ENCODE data around the gene CCDC3. TPM values are rescaled to one million over a fixed set of nuclear protein-coding genes. Genes with fewer than 3 reads are reported as not detected.

Gene CCDC3
- total and polyA plus RNA-seq, 8 donors = 0.60 to 4.7 (median 2.2) TPM

GRCh38 chr10:12980713-12981306, 20.7 kb downstream of the CCDC3 start:
- Histone ChIP-seq H3K4me3 (no peak overlapping the region), H3K27me3 (no peaks in the 10 kb centered on the region), H3K36me3 (no peaks in the 10 kb centered on the region), H3K4me1 (no peaks in the 10 kb centered on the region), H3K9me3 (no peaks in the 10 kb centered on the region), H3K27ac (no peak overlapping the region)
- intact Hi-C loops (cut with DNase I) = no loop called here
- no peak for DNase-seq
- 76 to 77% methylated on average over 6 of the region's 6 CpGs for WGBS, 2 donors
- TF ChIP-seq CTCF (IDR thresholded peaks at IDR 0.05) = no peak
- no peak for ATAC-seq
- FAIRE-seq = no peak

- ATAC-seq (no peak), DNase-seq (no peak), FAIRE-seq (no peak)
- Histone ChIP-seq H3K27me3 (no peaks in the 10 kb centered on the region), H3K4me1 (no peaks in the 10 kb centered on the region), H3K36me3 (no peaks in the 10 kb centered on the region), H3K9me3 (no peaks in the 10 kb centered on the region), H3K4me3 (no peak overlapping the region), H3K27ac (no peak overlapping the region)
- 27 to 32% methylated on average over 7 of the region's 7 CpGs for WGBS, 2 donors
- TF ChIP-seq CTCF (IDR thresholded peaks at IDR 0.05) = no peak
- intact Hi-C loops (cut with DNase I) = no loop called here
Measured at GRCh38 chr10:12980102-12980661, 21.3 kb downstream of the CCDC3 start.

DNA sequence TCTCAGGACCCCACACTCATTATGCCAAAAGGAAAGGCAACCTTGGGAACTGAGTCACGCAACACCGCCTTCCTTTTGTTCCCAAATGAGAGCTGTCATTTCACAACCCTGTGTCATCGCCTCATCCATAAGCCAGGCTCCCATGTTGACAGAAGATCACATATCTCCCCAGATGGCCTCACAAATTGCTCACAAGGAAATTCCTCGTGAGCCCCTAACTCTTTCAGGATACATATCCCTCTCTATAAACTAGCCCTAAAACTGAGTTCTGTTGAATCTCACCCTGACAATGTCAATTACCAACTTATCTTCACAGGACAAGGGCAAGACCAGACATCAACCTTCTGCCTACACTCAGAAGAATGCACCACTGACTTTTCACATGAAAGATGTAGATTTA, 22.6 kb downstream of the CCDC3 start:
- no peak for TF ChIP-seq CTCF (IDR thresholded peaks at IDR 0.05)
- no peak for FAIRE-seq

DNA sequence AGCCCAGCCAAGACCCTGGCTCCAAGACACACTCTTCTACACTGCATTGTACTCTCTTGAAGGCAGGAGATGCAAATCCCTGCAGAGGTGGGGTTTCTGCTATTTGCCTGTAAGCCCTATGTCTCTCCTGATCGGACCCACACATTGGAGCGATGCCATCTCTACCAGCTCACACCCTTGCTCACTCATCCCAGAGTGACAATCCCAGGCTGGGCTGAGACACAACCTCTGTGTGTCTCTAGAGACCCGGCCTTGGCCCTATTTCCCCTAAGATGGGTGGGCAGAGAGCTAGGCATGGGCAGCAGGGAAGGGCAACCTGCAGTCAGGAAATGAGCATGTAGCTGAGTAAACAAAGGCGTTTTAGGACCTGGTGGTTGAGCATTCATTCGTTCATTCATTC, 25.6 kb downstream of the CCDC3 start:
- H3K27ac ChIP-seq = no peak overlapping the region
- no peak for DNase-seq
- no peak overlapping the region for H3K4me3 ChIP-seq
- H3K4me1 ChIP-seq = no peaks in the 10 kb centered on the region
- H3K27me3 ChIP-seq = no peaks in the 10 kb centered on the region
- H3K9me3 ChIP-seq = no peaks in the 10 kb centered on the region
- 65 to 67% methylated on average over 5 of the region's 5 CpGs for WGBS, 2 donors
- no peaks in the 10 kb centered on the region for H3K36me3 ChIP-seq
- ATAC-seq = no peak
- intact Hi-C loops (cut with DNase I) = no loop called here
- no peak for FAIRE-seq
- TF ChIP-seq CTCF (IDR thresholded peaks at IDR 0.05) = no peak

More for the DNA sequence above, 22.6 kb downstream of the CCDC3 start:
- Histone ChIP-seq H3K9me3 (no peaks in the 10 kb centered on the region), H3K4me3 (no peak overlapping the region), H3K36me3 (no peaks in the 10 kb centered on the region), H3K27me3 (no peaks in the 10 kb centered on the region), H3K4me1 (no peaks in the 10 kb centered on the region), H3K27ac (no peak overlapping the region)
- DNase-seq = no peak
- ATAC-seq = no peak
- 76 to 78% methylated on average over 4 of the region's 4 CpGs for WGBS, 2 donors
- intact Hi-C loops (cut with DNase I) = no loop called here

DNA sequence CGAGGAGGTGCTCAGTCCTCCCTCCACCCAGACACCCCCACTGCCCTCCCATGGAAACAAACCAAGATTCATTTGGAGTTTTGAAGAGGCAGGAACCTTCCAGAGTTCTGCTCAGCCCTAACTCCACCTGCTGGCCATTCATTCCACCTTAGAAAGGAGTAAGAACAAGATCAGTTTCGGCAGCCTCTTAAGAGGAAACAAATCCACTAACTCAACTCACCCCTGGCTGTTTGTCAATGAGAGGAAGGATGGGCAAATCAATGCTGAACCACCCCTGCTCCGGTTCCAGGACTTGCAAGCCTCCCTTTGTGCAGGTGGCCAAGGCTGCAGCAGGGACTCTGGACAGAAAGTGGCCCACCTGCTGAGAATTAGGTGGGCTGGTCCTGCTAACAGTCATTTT, 26.2 kb downstream of the CCDC3 start:
- Histone ChIP-seq H3K36me3 (no peaks in the 10 kb centered on the region), H3K4me1 (no peaks in the 10 kb centered on the region), H3K27me3 (no peaks in the 10 kb centered on the region), H3K9me3 (no peaks in the 10 kb centered on the region), H3K27ac (no peak overlapping the region), H3K4me3 (no peak overlapping the region)
- DNase-seq (no peak), FAIRE-seq (no peak), ATAC-seq (no peak)
- intact Hi-C loops (cut with DNase I) = no loop called here
- 60 to 61% methylated on average over 3 of the region's 3 CpGs for WGBS, 2 donors
- no peak for TF ChIP-seq CTCF (IDR thresholded peaks at IDR 0.05)
